HepG2 (cell line): ENCODE measurements around the gene MFN2. TPM values are rescaled to one million over a fixed set of nuclear protein-coding genes. Genes with fewer than 3 reads are reported as not detected.

Source experiments
- ATAC-seq: fragments of 200-7000 bp; cut with Tn5 transposase; 3 replicates; pipeline ENCODE4 v1.9.1; 2020; ENCODE audit warnings: mild to moderate bottlenecking, moderate library complexity
- BruUV-seq: library from RNA; stranded (reverse); fragments of 400-500 nt; replicated peaks from 2 replicates; lab custom pipeline; 2021; lab: Mats Ljungman, UMichigan
- CTCF ChIA-PET: fragments of 300-600 bp; formaldehyde crosslinking; extraction: SDS; loops from one replicate; lab custom pipeline; 2021; ENCODE audit warnings: low total read pairs, inconsistent platforms, low intra/inter-chr PET ratio; lab: Yijun Ruan, JAX
- POLR2A ChIA-PET: fragments of 350-600 bp; sonication (Branson Sonifier 250); formaldehyde crosslinking; loops from one replicate; lab custom pipeline; 2020; ENCODE audit warnings: antibody characterized with exemption, inconsistent platforms; lab: Yijun Ruan, JAX
- DNase-seq: peaks from one replicate; pipeline ENCODE4 v3.0.0-alpha.2; 2015; ENCODE audit warnings: low spot score
- FAIRE-seq: peaks from 3 replicates; lab custom pipeline; 2011; peaks lifted over from hg19 to GRCh38; lab: Jason Lieb, UNC
- H2AFZ ChIP-seq: one replicate; pipeline ENCODE4 v1.6.1; 2011; ENCODE audit warnings: low read length, inconsistent platforms
- H3K27ac ChIP-seq: fragments of 300-600 bp; 3 replicates; pipeline ENCODE4 v1.8.0; 2011; ENCODE audit warnings: mixed run types, mild to moderate bottlenecking, mixed read lengths, low read length, inconsistent platforms; ENCODE audit not compliant: insufficient read depth; ENCODE audit errors: extremely low read length
- H3K27me3 ChIP-seq, 2 experiments: fragments of 200-600 bp in 1 of 2; 2 replicates in 1 of 2; 3 replicates in 1 of 2; pipeline versions ENCODE4 v1.6.0 to v1.8.0; 2011; ENCODE audit warnings: low read length in 2 of 2, mild to moderate bottlenecking in 2 of 2, moderate library complexity in 2 of 2, inconsistent platforms in 1 of 2; ENCODE audit not compliant: insufficient read depth in 2 of 2, control insufficient read depth in 1 of 2
- H3K36me3 ChIP-seq, 2 experiments: fragments of 200-600 bp in 1 of 2; replicated peaks in 1 of 2; 2 replicates in 1 of 2; 3 replicates in 1 of 2; pipeline versions ENCODE4 v1.5.1 to v1.8.0; 2011; ENCODE audit warnings: low read length in 2 of 2, inconsistent platforms in 1 of 2; ENCODE audit not compliant: insufficient read depth in 2 of 2, control insufficient read depth in 1 of 2
- H3K4me1 ChIP-seq: 2 replicates; pipeline ENCODE4 v1.5.1; 2012; ENCODE audit warnings: low read length, inconsistent platforms; ENCODE audit not compliant: insufficient read depth
- H3K4me2 ChIP-seq: 2 replicates; pipeline ENCODE4 v1.6.0; 2011; ENCODE audit warnings: low read depth, low read length, inconsistent platforms
- H3K4me3 ChIP-seq, 3 experiments: fragments of 200-600 bp in 1 of 3; sonication (generic), shearing (Covaris generic) in 1 of 3; replicated peaks in 1 of 3; 2 replicates each; pipeline ENCODE4 v1.5.1; 2011 to 2016; ENCODE audit warnings: low read length in 3 of 3, inconsistent platforms in 2 of 3, low read depth in 2 of 3, mild to moderate bottlenecking in 2 of 3, control low read depth in 1 of 3, mixed read lengths in 1 of 3; ENCODE audit not compliant: insufficient read depth in 1 of 3
- H3K79me2 ChIP-seq: one replicate; pipeline ENCODE4 v1.6.1; 2011; ENCODE audit warnings: low read length, inconsistent platforms; ENCODE audit not compliant: insufficient read depth
- H3K9ac ChIP-seq: 2 replicates; pipeline ENCODE4 v1.6.0; 2011; ENCODE audit warnings: mild to moderate bottlenecking, low read depth, low read length, inconsistent platforms; ENCODE audit not compliant: insufficient read depth
- H3K9me3 ChIP-seq: 2 replicates; pipeline ENCODE4 v1.5.1; 2012; ENCODE audit warnings: mild to moderate bottlenecking, low read length
- H4K20me1 ChIP-seq: 2 replicates; pipeline ENCODE4 v1.6.0; 2011; ENCODE audit warnings: inconsistent platforms, mild to moderate bottlenecking, low read length, moderate library complexity; ENCODE audit not compliant: insufficient read depth
- PCBP2 ChIP-seq: fragments of 200-400 bp; formaldehyde crosslinking; optimal IDR thresholded peaks from 2 replicates; pipeline ENCODE3; 2018; ENCODE audit warnings: low read length, low read depth; ENCODE audit not compliant: poor library complexity, severe bottlenecking
- SP5 ChIP-seq: IDR thresholded peaks from 2 replicates; pipeline ENCODE4 v1.6.1; 2016; ENCODE audit warnings: low read depth, borderline replicate concordance
- ZNF776 ChIP-seq: sonication (generic); formaldehyde crosslinking; IDR thresholded peaks from 2 replicates; pipeline ENCODE4 v1.4.0; 2020; ENCODE audit warnings: mild to moderate bottlenecking, missing genetic modification reagents
- WGBS: methylation state at CpG from one replicate; pipeline ENCODE4 v1.1.6; 2017; ENCODE audit warnings: low lambda C conversion rate; 5-methylcytosine and 5-hydroxymethylcytosine counted together
- in situ Hi-C: cut with HindIII; loops from 2 replicates; pipeline ENCODE4 v1.10.0; 2017; ENCODE audit warnings: low pct_unique_long_range_greater_than_20kb; ENCODE audit not compliant: extremely low pct_ligation_motif_present
- intact Hi-C: fragments of 100-400 bp; cut with micrococcal nuclease; formaldehyde crosslinking; loops from one replicate; pipeline ENCODE4 v1.10.0; 2022; ENCODE audit not compliant: unreplicated experiment
- polyA plus RNA-seq, 8 experiments: library from polyadenylated mRNA; depleted of rRNA in 3 of 8; stranded (reverse) in 7 of 8; unstranded in 1 of 8; fragments of >200 nt; fragmentation: Illumina TruSeq in 4 of 8; extraction: Trizol in 4 of 8; gene quantifications; 2 replicates each; pipeline versions ENCODE4 v1.2.1 to v1.2.3, GENCODE V29; 2011 to 2016; ENCODE audit warnings: low read depth in 4 of 8, missing spikeins in 1 of 8, mixed read lengths in 1 of 8; ENCODE audit not compliant: insufficient read depth in 1 of 8
- total RNA-seq, 5 experiments: library from RNA; depleted of rRNA; stranded (reverse); fragments of >200 nt; fragmentation: Illumina TruSeq; extraction: Trizol; gene quantifications; 2 replicates each; pipeline ENCODE4 v1.2.3, GENCODE V29; 2016; ENCODE audit warnings: low read depth in 1 of 5
- TF ChIP-seq, protein P1 (sequence below): sonication (generic); formaldehyde crosslinking; IDR thresholded peaks from 2 replicates; pipeline ENCODE4 v1.5.1; 2020; ENCODE audit warnings: mild to moderate bottlenecking, missing genetic modification reagents, borderline replicate concordance
- TF ChIP-seq, protein P2 (sequence below): sonication (generic); formaldehyde crosslinking; IDR thresholded peaks from 2 replicates; pipeline ENCODE4 v1.4.0; 2020; ENCODE audit warnings: missing genetic modification reagents, borderline replicate concordance
- TF ChIP-seq, protein P3 (sequence below): sonication (generic); formaldehyde crosslinking; IDR thresholded peaks from 2 replicates; pipeline ENCODE4 v1.8.1; 2023; ENCODE audit warnings: mild to moderate bottlenecking, moderate library complexity, missing genetic modification reagents

Gene MFN2
- total and polyA plus RNA-seq, 2 of the 13 experiments (the other 11 are each of a cell fraction or from before 2014, with no cell fraction given): 38.7 to 60.9 TPM

DNA sequence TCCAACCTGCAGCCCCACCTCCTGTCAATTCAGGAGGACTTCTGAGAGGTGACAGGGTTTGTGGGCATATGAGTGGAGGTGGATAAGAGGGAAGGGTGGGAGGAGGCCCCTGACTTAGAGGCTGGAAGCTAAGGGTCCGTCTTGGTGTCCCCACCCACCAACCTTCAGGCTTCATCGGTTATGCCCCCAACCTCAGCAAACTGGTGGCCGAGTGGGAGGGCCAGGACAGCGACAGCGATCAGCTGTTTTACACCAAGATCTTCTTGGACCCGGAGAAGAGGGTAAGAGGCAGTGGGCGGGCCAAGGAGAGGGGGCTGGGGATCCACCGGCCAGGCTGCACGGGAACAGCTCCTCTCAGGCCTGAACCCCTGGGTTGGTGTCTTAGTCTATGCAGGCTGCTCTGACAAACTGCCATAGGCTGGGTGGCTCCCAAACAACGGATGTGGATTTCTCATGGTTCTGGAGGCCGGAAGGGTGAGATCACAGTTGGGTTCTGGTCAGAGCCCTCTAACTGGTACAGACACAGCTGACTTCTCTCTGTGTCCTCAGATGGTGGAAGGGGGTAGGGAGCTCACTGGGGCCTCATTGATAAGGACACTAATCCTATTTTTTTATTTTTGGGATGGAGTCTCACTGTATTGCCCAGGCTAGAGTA lies 27.7 kb upstream of the MFN2 start (continued):
- TF ChIP-seq, protein P1, sequence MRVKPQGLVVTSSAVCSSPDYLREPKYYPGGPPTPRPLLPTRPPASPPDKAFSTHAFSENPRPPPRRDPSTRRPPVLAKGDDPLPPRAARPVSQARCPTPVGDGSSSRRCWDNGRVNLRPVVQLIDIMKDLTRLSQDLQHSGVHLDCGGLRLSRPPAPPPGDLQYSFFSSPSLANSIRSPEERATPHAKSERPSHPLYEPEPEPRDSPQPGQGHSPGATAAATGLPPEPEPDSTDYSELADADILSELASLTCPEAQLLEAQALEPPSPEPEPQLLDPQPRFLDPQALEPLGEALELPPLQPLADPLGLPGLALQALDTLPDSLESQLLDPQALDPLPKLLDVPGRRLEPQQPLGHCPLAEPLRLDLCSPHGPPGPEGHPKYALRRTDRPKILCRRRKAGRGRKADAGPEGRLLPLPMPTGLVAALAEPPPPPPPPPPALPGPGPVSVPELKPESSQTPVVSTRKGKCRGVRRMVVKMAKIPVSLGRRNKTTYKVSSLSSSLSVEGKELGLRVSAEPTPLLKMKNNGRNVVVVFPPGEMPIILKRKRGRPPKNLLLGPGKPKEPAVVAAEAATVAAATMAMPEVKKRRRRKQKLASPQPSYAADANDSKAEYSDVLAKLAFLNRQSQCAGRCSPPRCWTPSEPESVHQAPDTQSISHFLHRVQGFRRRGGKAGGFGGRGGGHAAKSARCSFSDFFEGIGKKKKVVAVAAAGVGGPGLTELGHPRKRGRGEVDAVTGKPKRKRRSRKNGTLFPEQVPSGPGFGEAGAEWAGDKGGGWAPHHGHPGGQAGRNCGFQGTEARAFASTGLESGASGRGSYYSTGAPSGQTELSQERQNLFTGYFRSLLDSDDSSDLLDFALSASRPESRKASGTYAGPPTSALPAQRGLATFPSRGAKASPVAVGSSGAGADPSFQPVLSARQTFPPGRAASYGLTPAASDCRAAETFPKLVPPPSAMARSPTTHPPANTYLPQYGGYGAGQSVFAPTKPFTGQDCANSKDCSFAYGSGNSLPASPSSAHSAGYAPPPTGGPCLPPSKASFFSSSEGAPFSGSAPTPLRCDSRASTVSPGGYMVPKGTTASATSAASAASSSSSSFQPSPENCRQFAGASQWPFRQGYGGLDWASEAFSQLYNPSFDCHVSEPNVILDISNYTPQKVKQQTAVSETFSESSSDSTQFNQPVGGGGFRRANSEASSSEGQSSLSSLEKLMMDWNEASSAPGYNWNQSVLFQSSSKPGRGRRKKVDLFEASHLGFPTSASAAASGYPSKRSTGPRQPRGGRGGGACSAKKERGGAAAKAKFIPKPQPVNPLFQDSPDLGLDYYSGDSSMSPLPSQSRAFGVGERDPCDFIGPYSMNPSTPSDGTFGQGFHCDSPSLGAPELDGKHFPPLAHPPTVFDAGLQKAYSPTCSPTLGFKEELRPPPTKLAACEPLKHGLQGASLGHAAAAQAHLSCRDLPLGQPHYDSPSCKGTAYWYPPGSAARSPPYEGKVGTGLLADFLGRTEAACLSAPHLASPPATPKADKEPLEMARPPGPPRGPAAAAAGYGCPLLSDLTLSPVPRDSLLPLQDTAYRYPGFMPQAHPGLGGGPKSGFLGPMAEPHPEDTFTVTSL (CRISPR knock-in tag): no peak
- TF ChIP-seq PCBP2: no peak

DNA sequence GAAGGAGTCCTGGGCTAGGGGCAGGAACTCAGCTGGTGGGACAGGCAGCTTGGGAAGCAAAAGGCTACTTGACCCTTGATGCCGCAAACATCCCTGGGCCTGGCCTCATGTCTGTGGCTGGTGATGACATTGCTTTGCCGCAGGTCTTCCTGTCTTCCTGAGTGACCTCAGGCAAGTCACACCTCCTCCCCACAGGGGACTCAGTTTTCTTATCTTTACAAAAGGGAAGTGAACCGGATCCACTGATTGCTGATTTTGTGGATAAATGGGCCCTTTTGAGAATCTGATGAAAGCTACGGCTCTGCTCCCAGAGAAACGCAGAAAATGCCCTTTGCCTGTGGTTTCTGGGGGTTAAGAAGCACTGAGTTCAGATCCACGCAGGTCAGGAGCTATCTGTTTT lies 25.0 kb upstream of the MFN2 start:
- no TSS peak for BruUV-seq
- H3K27ac ChIP-seq: no peak overlapping the region
- no peak overlapping the region for H3K9ac ChIP-seq
- FAIRE-seq (no peak), ATAC-seq (no peak), DNase-seq (no peak)
- peaks cover 5% of the 10 kb centered on the region for H3K4me1 ChIP-seq
- POLR2A ChIA-PET: no interaction called here
- H2AFZ ChIP-seq: no peak overlapping the region
- in situ Hi-C loops: no loop called here
- 97% methylated on average over 5 of the region's 6 CpGs for WGBS
- H3K36me3 ChIP-seq: peaks cover 30 to 62% of the 10 kb centered on the region in 2 experiments
- no peaks in the 10 kb centered on the region for H3K27me3 ChIP-seq
- no peaks in the 10 kb centered on the region for H3K79me2 ChIP-seq
- H4K20me1 ChIP-seq: no peaks in the 10 kb centered on the region
- CTCF ChIA-PET: no interaction called here
- no peak for TF ChIP-seq ZNF776 (CRISPR knock-in tag)
- TF ChIP-seq, protein P2, sequence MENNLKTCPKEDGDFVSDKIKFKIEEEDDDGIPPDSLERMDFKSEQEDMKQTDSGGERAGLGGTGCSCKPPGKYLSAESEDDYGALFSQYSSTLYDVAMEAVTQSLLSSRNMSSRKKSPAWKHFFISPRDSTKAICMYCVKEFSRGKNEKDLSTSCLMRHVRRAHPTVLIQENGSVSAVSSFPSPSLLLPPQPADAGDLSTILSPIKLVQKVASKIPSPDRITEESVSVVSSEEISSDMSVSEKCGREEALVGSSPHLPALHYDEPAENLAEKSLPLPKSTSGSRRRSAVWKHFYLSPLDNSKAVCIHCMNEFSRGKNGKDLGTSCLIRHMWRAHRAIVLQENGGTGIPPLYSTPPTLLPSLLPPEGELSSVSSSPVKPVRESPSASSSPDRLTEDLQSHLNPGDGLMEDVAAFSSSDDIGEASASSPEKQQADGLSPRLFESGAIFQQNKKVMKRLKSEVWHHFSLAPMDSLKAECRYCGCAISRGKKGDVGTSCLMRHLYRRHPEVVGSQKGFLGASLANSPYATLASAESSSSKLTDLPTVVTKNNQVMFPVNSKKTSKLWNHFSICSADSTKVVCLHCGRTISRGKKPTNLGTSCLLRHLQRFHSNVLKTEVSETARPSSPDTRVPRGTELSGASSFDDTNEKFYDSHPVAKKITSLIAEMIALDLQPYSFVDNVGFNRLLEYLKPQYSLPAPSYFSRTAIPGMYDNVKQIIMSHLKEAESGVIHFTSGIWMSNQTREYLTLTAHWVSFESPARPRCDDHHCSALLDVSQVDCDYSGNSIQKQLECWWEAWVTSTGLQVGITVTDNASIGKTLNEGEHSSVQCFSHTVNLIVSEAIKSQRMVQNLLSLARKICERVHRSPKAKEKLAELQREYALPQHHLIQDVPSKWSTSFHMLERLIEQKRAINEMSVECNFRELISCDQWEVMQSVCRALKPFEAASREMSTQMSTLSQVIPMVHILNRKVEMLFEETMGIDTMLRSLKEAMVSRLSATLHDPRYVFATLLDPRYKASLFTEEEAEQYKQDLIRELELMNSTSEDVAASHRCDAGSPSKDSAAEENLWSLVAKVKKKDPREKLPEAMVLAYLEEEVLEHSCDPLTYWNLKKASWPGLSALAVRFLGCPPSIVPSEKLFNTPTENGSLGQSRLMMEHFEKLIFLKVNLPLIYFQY (CRISPR knock-in tag): no peak
- TF ChIP-seq, protein P3, sequence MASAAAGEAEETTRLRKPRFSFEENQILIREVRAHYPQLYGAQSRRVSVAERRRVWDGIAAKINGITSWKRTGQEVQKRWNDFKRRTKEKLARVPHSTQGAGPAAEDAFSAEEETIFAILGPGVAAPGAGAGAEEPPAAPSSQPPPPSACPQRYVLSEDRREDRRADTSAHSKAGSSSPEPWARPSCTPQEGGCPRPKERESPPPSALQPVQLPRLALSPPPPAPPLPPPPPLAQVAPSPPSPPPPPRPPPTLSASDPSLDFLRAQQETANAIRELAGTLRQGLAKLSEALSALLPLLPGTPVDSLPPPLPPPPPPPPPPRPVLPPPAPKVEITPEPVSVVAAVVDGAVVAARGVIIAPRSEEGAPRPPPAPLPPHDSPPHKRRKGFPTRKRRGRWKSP (CRISPR knock-in tag): no peak
- no peak for TF ChIP-seq SP5 (CRISPR knock-in tag)
- intact Hi-C loops: no loop called here
- H3K9me3 ChIP-seq: no peaks in the 10 kb centered on the region
- no peak overlapping the region for H3K4me3 ChIP-seq
- no peak overlapping the region for H3K4me2 ChIP-seq
